GM19397 (cell line): Measurements from ENCODE around the gene PARP1.
A peak's percentile ranks its signal among the peaks of the same experiment; 100 is the strongest.
"Not testable (repeated sequence)": the region's sequence is repeated elsewhere in the genome, so short reads cannot be mapped to it uniquely, and the experiment has no call there.

ENCODE experiments used
- ATAC-seq: cut with Tn5 transposase; IDR thresholded peaks from one replicate; pipeline ENCODE4 v1.9.1; 2021; ENCODE audit warnings: mild to moderate bottlenecking, moderate library complexity; ENCODE audit not compliant: unreplicated experiment

Gene PARP1

GRCh38 chr1:226355669-226356551 is 52.0 kb downstream of the PARP1 start:
- peak; percentile 54 for ATAC-seq

DNA sequence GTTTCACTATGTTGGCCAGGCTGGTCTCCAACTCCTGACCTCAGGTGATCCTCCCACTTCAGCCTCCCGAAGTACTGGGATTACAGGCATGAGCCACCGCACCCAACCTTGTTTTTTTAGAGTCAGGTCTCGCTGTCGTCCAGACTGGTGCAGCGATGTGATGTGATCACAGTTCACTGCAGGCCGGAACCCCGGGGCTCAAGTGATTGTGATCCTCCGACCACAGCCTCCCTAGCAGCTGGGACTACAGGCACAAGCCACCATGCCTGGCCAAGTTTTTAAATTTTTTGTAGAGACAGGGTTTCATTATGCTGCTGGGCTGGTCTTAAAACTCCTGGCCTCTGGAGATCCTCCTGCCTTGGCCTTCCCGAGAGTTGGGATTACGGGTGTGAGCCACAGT is 52.9 kb downstream of the PARP1 start:
- ATAC-seq, result no peak

- ATAC-seq, result no peak
Observed at GRCh38 chr1:226353698-226354525, 54.0 kb downstream of the PARP1 start.

- no peak for ATAC-seq
Observed at GRCh38 chr1:226351709-226352108, 56.2 kb downstream of the PARP1 start.

DNA sequence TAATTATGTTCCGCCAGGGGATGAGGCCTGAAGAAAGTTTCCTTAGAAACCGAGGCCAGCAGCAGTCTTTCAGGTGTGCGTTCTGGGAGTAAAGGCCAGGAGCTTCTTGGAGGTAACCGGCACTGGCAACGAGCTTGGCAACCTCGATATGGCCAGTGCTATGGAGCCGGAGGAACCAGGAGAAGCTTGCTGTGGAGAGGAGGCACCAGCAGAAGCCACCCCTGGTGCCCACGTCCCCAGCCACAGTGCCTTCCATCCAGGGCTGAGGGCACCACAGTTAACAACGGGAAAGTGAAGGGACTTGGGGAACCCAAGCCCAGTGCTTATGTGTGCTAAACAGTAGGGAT is 57.4 kb downstream of the PARP1 start:
- no peak for ATAC-seq

GRCh38 chr1:226349801-226350518 is 57.9 kb downstream of the PARP1 start:
- ATAC-seq, result no peak

DNA sequence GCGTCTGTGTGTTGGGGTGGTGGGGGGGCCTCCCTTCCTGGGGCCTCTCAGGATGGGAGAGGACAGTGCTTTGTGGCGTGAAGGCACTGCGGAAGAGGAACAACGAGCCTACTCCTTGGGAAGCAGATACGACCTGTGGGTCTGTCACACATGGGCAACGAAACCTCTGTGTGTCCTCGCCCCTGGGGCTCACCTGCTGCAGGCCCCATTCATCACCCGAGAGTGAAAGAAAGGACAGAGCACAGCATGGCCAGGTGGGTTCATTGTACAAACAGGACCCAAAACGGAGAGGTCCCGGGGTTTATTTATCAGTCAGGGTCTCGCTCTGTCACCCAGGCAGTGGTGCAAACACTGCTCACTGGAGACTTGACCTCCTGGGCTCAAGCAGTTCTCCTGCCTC is 58.8 kb downstream of the PARP1 start:
- ATAC-seq, result no peak

GRCh38 chr1:226344441-226345259 is 63.2 kb downstream of the PARP1 start:
- ATAC-seq, result no peak

DNA sequence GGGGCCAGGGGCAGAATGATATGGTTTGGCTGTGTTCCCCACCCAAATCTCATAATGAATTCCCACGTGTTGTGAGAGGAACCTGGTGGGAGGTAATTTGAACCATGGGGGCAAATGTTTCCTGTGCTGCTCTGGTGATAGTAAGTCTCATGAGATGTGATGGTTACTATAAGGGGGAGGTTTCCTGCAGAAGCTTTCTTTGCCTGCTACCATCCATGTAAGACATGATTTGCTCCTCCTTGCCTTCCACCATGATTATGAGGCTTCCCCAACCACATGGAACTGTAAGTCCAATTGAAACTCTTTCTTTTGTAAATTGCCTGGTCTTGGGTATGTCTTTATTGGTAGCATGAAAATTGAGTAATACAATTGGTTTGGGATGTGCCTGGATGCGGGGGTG is 65.2 kb downstream of the PARP1 start:
- ATAC-seq, result no peak

- not testable (repeated sequence) for ATAC-seq
Observed at GRCh38 chr1:226340111-226340510, 67.8 kb downstream of the PARP1 start.

- ATAC-seq, result no peak
Observed at GRCh38 chr1:226337276-226337875, 70.5 kb downstream of the PARP1 start.

- no peak for ATAC-seq
Observed at GRCh38 chr1:226335661-226336060, 72.2 kb downstream of the PARP1 start.

DNA sequence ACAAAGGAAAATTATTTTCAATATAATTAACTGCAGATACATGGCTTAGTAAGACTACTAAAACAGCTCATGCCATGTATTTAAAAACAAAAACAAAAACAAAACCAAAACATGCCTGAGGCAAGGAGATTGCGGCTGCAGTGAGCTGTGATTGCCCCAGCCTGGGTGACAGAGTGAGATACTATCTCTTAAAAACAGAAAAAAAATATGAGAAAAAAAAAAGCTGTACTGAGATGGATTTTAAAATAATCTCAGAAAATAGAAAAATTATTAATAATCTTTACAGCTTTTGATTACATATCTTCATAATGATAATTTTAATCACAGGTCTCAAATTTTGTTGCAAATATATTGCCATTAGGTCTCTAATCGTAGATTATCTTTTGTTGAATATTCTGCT is 74.9 kb downstream of the PARP1 start:
- ATAC-seq, result no peak

DNA sequence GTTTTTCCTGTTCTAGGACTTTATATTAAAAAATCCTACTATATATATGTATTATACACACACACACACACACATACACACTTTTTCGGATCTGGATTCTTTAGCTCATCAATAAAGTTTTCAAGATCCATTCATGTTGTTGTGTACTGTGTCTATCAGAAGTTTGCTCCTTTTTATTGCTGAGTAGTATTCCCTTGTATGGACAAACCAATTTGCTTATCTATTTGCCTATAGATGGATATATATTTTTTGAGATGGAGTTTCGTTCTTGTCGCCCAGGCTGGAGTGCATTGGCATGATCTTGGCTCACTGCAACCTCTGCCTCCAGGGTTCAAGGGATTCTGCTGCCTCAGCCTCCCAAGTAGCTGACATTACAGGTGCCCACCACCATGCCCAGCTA is 78.7 kb downstream of the PARP1 start:
- no peak for ATAC-seq

DNA sequence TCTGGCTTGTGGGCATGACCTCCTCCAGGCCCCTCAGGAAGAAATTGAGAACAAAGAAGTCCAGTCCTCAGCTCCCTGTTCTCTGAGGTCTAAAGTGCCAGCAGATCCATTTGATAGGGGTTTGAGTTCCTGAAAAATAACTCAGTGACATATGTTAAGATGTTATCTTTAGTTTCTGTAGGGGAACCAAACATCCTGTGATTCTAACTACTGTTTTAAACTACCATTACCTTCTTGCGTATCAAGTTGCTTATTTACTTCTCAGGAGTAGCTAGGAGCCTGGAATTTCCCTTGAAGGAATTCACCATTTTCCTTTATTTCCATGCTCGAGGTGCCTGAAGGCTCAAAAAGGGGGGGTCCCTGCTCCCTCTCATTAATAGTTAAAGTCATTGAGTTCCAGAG is 80.1 kb downstream of the PARP1 start:
- ATAC-seq, result no peak

- ATAC-seq, result no peak
Observed at GRCh38 chr1:226325178-226325577, 82.7 kb downstream of the PARP1 start.

- no peak for ATAC-seq
Observed at GRCh38 chr1:226324479-226324878, 83.4 kb downstream of the PARP1 start.

GRCh38 chr1:226322986-226323385 is 84.9 kb downstream of the PARP1 start:
- ATAC-seq, result no peak

DNA sequence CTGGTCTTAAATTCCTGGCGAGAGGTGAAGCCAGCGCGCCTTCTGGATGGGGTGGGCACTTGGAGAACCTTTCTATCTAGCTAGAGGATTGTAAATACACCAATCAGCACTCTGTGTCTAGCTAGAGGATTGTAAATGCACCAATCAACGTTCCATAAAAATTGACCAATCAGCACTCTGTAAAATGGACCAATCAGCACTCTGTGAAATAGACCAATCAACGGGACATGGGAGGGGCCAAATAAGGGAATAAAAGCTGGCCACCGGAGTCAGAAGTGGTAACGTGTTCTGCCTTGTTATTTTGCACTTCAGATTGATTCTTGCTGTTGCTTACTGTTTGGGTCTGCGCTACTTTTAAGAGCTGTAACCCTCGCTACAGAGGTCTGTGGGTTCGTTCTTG is 87.0 kb downstream of the PARP1 start:
- ATAC-seq, result no peak

GRCh38 chr1:226318471-226318870 is 89.4 kb downstream of the PARP1 start:
- no peak for ATAC-seq
